AG08395 (cell line): ENCODE data around the gene ACSF3.

Experiments used
- DNase-seq: peaks from one replicate; pipeline ENCODE4 v3.0.0; 2012; ENCODE audit warnings: mixed read lengths, low spot score

The ACSF3 gene

DNA sequence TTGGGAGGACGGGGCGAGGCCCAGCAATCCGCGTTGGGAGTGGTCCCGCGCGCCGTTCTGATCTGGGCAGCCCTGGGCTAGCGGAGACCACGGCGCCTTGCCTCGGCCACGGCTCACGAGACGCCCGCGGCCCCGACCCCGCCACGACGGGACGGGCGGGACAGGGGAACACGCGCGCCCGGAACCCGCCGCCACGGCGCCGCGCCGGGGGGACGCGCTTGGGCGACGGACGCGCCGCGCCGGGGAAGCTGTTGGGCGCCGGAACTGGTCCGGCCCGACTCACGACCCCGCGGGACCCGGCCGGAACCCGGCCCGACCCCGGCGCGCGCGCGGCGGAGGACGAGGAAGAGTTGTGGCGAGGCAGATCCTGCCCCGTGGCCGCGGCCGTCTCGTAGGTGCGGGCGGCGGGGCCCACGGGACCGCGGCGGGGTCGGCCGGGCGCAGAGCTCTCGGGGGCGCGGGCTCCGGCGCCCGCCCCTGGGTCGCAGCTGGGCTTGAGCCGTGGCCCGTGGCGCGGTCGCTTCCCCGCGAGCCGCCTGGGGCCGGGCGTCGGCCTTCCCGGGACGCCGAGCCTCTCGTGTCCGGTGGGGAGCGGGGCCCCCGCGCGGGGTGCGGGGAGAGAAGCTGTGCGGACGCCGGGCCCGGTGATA is at the start of gene ACSF3:
TSS of gene ACSF3 (plus strand) at position 251 of the 650 bp plus-strand sequence. CDS start 6,830 bp downstream, outside the sequence.
- peak; percentile 88 for DNase-seq

- no peak for DNase-seq
Measured at GRCh38 chr16:89044418-89045180, 49.1 kb upstream of the ACSF3 start.

GRCh38 chr16:89045181-89045815 is 48.4 kb upstream of the ACSF3 start:
- DNase-seq = no peak

GRCh38 chr16:89045881-89046280 is 47.8 kb upstream of the ACSF3 start:
- DNase-seq = no peak

GRCh38 chr16:89046491-89046890 is 47.2 kb upstream of the ACSF3 start:
- no peak for DNase-seq

- no peak for DNase-seq
Measured at GRCh38 chr16:89047331-89048089, 46.1 kb upstream of the ACSF3 start.

DNA sequence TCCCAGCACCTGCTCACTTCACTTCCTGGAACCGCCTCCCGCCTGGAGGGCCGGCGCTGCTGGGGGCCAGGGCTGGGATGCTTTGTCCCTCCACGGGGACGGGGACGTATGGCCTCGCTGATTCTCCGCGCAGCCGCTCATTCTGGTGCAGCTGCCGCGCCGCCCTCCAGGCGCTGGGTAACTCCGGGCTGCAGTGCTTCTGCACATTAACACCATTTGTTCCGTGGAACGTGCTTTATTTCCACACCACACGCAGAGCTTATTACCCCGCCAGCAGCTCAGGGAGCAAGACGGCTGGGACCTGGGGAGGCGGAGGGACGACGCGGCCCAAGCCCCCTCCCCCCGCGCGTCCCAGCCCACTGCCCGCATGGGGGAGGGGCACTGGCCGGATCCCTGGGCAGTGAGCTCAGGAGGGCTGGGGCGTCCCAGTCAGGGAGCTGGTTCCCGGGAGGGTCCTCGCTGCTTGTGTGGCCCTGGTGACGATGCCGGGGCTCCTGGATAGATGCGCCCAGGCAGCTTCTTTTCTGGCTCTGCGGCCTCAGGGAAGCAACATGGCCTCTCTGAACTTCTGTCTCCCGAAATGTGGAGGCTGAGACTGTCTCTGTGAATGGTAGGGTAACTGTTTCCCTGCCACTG is 45.4 kb upstream of the ACSF3 start:
- no peak for DNase-seq

GRCh38 chr16:89048871-89049422 is 44.7 kb upstream of the ACSF3 start:
- DNase-seq = no peak

DNA sequence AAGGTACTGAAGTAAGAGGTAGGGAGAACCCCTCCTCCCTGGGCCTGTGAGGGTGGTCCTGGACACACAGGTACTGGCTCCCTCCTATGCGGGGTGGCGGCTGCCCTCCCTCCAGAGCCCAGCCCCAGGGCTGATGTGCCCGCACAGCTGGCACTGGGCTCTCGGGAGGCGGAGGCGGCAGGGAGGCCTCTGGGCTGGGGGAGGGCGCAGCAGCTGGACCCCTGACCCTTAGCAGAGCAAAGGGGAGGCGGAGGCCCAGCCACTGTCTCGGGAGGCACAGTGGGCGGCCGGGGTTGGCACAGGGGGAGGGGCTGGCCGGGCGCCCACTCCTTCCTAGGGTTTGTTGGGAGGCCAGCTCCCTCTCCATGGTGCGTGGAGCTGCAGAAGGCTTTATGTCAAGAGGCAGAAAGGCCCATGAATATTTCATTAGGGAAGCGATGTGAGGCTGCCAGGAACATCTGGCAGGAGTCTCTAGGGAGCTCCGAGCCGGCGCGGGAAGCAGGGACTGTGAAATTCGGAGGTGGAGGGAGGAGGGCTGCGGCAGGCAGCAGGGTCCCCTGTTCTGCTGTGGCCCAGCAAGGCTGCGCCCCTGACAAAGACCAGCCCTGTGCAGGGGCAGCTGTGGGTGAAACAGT is 44.1 kb upstream of the ACSF3 start:
- DNase-seq = no peak

DNA sequence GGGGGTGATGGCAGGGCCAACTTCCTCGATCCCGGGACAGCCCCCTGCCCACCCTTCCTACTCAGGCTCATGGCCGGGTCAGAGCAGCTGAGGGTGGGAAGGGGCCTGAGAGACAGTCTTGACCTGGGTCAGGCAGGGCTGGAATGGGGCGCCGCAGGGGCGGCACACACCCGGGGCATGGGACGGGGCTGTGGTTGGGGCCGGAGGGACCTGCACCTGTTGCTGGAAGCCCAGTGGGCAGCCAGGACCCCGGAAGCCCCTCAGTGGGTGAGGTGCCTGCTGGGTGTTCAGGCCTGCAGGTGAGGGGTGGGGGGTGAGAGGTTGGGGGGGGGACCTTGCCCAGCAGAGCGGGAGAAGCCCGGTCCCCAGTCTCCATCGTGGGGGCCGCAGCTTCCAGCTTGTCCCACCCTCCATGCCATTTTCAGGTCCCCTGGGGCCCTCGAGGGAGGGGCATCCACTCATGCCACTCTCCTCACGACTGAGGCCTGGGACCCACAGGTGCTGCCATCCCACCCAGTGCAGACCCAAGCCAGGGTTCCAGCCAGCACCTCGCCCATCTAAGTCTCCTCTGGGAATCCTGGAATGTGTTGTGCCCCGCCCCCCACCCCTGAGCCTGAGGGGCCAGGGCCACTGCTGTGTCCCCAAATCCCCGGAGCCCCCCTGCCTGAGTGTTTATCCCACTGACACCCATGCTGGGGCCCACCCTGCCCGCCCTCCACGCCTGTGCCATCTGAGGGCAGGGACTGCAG is 43.4 kb upstream of the ACSF3 start:
- DNase-seq = no peak

DNA sequence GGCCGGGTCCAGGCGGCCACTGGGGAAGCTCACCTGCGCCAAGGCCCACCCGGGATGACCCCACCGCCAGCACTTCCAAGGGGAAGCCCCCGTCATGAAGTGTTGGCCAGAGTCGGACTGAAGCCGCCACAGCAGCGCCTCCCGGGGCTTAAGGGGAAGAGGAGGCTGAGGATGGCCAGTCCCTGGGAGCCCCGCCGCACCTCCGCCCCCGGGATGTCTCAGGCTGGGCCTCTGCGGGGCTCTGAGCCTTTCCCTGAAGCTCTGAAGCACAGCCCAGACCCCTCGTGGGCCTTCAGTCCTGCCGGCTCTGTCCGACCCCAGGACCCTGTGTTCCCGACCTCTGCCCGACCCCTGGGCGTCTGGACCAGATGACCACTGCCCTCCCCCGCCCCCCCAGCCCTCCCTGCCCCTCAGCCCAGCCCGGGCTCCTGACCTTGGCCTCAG is 42.8 kb upstream of the ACSF3 start:
- no peak for DNase-seq

GRCh38 chr16:89051521-89052166 is 42.0 kb upstream of the ACSF3 start:
- DNase-seq = no peak

DNA sequence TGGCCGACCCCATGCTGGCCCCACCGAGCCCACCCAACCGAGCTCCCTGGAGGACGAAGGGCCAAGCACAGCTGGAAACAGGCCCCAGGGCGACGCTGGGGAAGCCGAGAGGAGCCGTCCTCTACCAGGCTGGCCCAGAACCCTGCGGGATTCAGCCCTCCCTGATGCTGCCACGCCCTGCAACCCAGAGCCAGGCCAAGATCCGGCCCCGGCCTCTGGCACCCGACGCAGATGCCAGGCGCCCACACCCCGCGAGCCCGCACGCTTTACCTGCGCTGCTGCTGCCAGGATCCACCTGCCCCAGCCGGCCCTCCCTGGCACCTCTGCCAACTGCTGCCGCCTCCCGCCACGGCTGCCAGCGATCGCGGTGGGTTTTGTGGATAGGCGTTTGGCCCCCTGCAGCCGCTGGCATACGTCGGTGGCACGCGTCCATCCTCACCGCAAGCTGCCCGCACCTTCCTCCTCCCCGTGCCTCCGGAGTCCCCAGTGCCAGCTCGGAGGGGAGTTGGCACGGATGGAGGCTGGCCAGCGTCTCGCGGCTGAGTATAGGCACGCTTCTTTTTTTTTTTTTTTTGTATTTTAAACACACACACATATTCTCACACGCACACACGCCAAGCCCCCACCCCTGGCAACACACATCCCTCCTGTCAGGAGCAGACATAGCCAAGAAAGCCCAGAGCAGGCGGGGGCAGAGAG is 41.3 kb upstream of the ACSF3 start:
- DNase-seq = no peak

DNA sequence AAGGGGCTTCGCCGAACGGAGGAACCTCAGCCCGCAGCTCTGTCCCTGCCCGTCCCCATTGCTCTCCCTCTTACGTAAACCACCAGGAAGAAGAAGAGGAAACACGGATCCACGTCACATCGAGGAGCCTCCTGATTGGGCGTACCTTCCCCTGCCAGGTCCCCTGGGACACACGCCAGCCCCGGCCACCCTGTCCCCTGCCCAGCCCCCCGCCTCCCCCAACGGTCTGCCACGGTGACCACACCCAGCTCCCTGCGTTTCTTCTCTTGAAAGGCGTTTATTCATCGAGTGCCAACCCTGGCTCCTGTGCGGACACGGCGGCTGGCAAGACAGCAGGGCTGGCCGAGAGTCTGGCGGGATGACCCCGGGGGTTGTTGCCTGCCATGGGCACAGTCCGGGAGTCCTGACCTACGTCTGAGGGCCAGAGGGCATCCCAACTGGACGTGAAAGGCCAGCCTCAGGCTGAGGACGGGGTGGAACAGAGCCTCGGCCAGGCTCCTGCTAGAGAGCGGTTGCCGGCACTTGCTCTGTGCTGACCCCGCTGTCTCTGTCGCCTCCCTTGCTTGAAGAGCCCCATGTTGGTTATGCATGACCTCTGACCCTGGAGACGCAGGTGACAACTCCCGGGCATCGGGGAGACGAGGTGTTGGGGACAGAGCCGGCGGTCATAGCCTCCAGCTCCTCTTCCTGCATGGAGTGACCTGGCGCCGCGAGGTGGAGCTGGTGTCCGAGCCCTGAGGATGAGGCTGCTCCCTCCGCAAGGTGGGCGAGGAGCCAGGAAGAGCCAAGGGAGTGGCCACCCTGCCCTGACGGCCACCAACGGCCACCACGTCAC is 40.5 kb upstream of the ACSF3 start:
- no peak for DNase-seq

DNA sequence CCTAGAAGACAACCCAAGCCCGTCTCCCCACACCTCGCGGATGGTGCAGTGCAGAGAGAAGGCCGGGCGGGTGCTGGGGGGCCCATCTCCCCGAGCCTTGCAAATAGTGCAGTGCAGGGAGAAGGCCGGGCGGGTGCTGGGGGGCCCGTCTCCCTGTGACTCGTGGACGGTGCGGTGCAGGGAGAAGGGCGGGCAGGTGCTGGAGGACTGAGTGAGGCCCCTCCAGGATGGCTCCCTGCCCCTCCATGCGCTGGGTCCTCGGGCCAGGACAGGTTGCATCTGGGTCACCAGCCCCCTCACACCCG is 40.0 kb upstream of the ACSF3 start:
- no peak for DNase-seq

DNA sequence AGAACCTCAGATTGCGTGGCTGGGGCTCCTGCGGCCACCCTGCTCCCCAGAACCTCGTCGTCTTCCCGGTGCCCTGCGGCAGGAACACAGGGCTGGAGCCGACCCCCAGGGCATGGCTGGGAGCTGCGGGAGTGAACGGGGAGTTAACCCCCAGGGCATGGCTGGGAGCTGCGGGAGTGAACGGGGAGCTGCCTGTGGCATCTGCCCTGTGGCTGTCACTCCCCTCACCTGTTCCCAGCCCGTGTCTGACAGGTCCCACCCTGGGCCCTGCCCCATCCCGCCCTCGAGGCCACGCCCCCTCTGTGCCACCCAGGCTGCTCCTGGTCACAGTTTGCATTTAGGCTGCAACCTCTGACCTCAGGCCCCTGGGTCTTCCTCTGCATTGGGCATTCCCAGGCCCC is 39.4 kb upstream of the ACSF3 start:
- no peak for DNase-seq

DNA sequence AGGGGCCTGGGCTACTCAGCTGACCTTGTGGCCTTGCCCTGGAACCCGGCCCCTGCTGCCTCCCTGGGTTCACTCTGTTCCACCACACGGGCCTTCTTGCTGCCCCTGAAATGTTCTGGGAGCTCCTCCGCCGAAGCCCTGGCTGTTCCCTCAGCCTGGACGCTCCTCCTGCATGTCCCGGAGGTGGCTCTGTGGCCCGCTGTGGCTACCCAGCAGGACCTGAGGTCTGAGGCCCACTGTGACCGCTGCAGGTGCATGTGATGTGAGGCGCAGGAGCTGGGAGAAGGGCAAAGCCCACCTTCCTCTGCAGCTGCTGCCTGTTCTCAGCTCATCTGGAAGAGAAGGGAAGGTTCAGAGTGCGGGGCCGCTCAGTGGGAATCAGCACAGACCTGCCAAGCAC is 38.9 kb upstream of the ACSF3 start:
- DNase-seq = no peak

DNA sequence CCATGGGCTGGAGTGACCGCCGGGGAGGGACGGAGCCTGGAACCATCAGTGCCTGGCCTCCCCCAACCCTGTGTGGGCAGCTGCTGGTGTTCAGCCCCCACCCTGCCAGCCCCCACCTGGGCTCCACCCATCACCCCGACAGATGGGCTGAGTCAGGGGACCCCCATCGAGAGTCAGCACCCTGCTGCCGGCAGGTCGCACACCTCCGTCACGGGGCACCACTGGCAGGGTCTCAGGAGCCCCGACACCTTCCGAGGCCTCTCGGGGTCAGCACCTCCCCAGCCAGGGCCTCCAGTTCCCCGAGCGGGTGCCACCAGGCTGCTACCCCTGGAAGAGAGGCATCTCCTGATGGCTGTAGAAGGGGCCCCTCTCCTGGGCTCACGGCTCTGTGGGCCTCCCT is 38.3 kb upstream of the ACSF3 start:
- no peak for DNase-seq
